NCI-H128 (cell line): ENCODE data around the gene COL18A1.

Source experiments
- DNase-seq: peaks from one replicate; lab custom pipeline; 2025; ENCODE audit not compliant: unreplicated experiment; lab: John Stamatoyannopoulos, UW

COL18A1 gene

GRCh38 chr21:45412491-45412890 is 7.5 kb downstream of the COL18A1 start:
- DNase-seq: no peak

GRCh38 chr21:45412909-45413611 is 8.1 kb downstream of the COL18A1 start:
- DNase-seq: no peak

- no peak for DNase-seq
Measured at GRCh38 chr21:45413922-45414321, 9.0 kb downstream of the COL18A1 start.

GRCh38 chr21:45414396-45415187 is 9.6 kb downstream of the COL18A1 start:
- DNase-seq: no peak

GRCh38 chr21:45415188-45415942 is 10.4 kb downstream of the COL18A1 start:
- no peak for DNase-seq

GRCh38 chr21:45415943-45416611 is 11.1 kb downstream of the COL18A1 start:
- DNase-seq: no peak

GRCh38 chr21:45416620-45417019 is 11.7 kb downstream of the COL18A1 start:
- no peak for DNase-seq

- DNase-seq: no peak
Measured at GRCh38 chr21:45417256-45417950, 12.4 kb downstream of the COL18A1 start.

- no peak for DNase-seq
Measured at GRCh38 chr21:45417951-45418300, 13.0 kb downstream of the COL18A1 start.

- DNase-seq: no peak
Measured at GRCh38 chr21:45418301-45419071, 13.5 kb downstream of the COL18A1 start.

GRCh38 chr21:45419162-45419561 is 14.2 kb downstream of the COL18A1 start:
- DNase-seq: no peak

- no peak for DNase-seq
Measured at GRCh38 chr21:45420061-45421041, 15.4 kb downstream of the COL18A1 start.

- DNase-seq: no peak
Measured at GRCh38 chr21:45421071-45421845, 16.3 kb downstream of the COL18A1 start.

GRCh38 chr21:45421846-45422775 is 17.1 kb downstream of the COL18A1 start:
- DNase-seq: no peak

GRCh38 chr21:45423201-45423955 is 18.4 kb downstream of the COL18A1 start:
- DNase-seq: no peak
